ENCODE data around the gene PDS5B.
A peak's percentile ranks its signal among the peaks of the same experiment; 100 is the strongest.
"Not testable (repeated sequence)": the region's sequence is repeated elsewhere in the genome, so short reads cannot be mapped to it uniquely, and the experiment has no call there.

Gene PDS5B

DNA sequence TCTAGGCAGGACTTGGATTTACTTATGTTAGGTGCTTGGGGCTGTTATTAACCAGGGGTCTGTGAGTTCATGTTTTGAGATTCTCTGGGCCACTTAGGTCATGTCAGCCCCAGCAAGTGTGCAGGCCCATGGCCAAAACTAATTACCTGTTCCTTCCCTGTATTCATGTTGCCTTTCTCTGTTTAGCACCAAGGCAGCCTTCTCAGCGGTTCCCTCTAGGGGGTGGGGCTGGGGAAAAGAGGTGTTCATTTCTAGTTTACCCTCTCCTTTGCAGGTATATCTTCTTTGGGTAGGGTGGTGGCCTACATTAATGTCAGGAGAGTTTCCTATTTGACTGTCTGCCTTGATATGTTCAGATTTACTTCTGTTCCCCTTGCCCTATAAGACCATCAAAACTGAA lies 61.7 kb downstream of the PDS5B start:
- DNase-seq (ENCODE audit: low read depth in 1 of 2, low spot score in 1 of 2): no peak

DNA sequence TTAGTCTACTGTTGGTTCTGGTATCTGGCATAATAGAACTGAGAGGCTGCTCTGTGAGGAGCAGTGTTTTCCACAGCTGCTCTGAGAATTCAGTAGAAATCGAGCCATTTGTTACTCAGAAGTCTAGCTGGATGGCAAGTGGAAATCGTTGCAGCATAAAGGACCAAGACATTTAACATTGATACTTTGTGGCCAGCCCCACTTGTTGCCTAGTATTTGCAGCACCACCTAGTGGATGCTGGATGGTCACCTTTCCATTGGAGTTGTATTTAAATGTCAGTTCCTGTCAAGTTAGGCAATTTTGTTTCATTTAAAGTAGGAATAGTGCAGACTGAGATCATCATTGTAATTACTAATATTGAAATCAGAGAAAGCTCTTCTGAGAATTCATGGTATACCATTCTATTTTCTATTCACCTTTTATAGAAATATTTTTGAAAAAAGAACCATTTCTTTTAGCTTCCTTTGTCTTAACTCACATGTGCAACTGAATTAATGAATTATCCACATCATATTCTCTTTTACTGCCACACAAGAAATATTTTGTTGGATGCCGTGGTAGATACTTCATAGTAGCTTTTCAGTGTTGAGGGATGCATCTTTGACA lies 64.6 kb downstream of the PDS5B start:
- peak in 1 of 2 donors; percentile 21 for DNase-seq (ENCODE audit: low read depth in 1 of 2, low spot score in 1 of 2)

DNA sequence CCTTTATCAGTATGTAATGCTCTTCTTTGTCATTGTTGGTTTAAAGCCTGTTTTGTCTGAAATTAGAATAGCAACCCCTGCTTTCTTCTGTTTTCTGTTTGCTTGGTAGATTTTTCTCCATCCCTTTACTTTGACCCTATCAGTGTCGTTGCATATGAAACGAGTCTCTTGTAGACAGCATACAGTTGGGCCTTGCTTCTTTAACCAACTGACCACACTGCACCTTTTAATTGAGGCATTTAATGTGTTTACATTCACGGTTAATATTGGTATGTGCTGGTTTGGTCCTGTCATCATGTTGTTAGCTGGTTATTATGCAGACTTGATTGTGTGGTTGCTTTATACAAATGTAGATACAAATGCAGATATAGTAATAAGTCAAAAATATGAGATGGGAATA lies 71.1 kb downstream of the PDS5B start:
- DNase-seq (ENCODE audit: low read depth in 1 of 2, low spot score in 1 of 2): no peak

DNA sequence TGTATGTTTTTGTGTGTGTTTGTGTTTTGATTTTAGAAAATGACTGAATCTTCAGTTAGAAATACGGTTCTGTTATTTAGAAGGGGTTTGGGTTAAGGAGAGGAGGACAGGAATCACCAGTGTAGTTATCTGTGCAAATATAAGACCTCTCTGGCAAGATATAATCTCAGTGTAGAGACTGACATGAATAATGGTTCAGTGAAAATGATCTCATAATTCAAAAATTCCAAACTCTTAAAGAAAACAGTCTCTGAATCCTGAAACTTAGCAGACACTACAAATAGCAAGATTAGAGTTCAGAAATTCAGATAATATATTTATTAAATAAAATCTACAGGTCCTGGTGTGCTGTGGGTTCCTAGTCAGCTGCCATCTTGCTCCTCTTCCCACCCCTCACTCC lies 73.5 kb downstream of the PDS5B start:
- no peak for DNase-seq (ENCODE audit: low read depth in 1 of 2, low spot score in 1 of 2)

DNA sequence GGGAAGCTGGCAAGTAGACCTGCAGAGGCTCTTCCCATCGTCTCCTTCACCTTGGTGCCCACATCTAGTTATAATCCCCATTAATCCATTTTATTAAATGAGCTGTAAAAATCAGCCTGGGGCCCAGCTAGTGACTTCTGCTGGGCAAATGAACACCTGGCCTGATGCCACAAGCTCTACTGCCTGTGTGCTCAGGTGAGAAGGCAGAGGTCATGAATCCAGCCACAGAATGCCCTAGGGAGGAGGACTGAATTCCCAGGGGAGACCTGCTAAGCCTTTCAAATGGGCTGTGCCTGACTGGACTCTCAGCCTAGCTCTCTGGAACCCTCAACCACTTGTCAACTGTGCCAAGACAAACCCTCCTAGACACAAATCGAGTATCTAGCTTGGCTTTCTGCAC lies 74.0 kb downstream of the PDS5B start:
- no peak for DNase-seq (ENCODE audit: low read depth in 1 of 2, low spot score in 1 of 2)

DNA sequence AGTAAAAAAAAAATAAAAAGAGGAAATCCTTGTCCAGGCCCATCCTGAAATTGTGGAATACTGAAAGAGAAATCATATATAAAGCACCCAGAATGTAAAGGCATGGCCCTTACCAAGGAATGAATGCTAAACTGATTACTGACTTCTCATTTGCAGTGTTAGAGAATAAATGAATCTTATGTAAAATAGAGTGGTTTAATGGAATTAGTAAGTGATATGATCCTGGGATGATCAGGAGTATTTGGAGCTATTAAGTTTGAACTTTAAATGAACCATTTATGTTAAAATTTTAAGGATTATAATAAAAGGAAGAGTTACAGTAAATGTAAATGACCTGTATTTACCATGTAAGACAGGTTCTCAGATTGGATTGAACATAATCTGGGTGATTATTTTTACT lies 75.4 kb downstream of the PDS5B start:
- DNase-seq (ENCODE audit: low read depth in 1 of 2, low spot score in 1 of 2): no peak

DNA sequence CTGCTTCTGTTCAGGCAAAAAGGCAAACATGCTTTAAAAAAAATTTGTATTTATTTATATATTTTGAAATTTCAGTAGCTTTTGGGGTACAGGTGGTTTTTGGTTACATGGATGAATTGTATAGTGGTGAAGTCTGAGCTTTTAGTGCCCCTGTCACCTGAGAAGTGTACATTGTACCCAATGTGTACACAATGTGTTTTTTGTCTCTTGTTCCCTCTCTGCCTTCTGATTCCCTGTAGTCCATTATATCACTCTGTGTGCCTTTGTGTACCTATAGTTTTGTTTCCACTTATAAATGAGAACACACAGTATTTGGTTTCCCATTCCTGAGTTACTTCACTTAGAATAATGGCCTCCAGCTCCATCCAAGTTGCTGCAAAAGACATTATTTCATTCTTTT lies 77.4 kb downstream of the PDS5B start:
- DNase-seq (ENCODE audit: low read depth in 1 of 2, low spot score in 1 of 2): no peak

DNA sequence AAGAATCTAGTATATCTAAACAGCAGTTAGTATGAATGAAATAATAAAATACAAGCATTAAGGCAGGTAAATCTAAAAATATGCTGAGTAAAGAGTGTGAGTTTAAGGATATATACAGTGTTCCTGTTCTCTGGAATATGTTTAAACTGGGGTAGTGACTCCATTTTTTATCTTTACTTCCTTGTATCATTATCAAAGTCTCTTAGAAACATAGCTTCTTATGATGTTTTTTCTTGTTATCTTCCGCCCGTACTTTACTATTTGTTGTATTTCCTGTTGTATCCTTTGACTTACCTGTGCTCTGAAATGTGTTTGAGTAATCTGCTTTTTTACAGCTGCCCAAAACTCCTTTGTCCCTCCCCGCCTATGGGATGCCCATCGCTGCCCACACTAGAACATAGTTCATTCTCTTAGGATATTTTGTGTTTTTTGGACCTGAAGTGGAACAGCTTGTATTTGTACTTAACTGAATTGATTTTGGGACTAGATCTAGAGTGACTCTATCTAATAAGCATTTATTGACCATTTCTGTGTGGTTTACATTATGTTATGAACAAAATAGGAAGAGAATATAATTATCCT lies 80.8 kb downstream of the PDS5B start:
- no peak for DNase-seq (ENCODE audit: low read depth in 1 of 2, low spot score in 1 of 2)

DNA sequence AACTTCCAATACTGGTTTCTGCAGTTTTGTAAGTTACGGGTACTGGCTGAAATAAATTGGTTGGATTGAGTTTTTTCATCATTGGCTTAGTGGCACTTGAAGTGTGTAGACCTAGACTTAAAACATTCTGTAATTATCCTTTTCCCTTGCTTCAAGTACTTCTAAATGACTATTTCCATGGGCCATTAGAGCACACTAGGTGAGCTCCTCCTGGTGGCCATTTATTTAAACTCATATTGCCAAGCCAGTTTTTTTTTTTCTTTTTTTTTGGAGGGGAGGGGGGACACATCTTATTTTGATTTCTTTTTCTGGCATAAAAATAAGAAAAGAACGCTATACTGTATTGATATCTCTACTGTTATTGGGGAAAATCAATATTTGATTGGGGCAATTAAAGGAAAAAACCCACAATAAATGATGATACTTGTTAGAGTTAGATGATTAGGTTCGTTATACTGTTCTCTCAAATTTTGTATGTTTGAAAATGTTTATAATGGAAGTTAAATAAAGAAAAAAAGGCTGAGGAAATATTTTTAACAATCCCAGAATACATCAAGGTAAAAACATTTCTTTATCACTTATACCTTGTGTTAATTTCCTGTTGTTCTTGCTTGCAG lies 82.9 kb downstream of the PDS5B start:
- no peak for DNase-seq (ENCODE audit: low read depth in 1 of 2, low spot score in 1 of 2)

DNA sequence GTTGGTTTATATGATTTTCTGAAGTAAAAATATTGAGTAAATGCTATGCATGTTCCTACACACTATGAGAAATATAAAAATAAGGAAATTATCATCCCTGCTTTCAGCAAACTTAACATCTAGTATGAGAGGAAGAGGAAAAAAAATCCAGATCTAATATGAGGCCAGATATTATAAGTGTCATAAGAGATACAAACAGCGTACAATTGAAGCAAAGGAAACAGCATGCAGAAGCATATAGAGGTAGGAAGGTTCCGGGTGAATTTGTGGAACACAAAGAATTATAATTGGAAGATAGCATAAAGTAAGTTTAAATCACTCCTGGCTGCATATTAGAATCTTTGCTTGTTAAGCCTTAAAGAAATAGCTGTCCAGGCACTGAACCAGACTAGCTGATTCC lies 88.3 kb downstream of the PDS5B start:
- no peak for DNase-seq (ENCODE audit: low read depth in 1 of 2, low spot score in 1 of 2)

DNA sequence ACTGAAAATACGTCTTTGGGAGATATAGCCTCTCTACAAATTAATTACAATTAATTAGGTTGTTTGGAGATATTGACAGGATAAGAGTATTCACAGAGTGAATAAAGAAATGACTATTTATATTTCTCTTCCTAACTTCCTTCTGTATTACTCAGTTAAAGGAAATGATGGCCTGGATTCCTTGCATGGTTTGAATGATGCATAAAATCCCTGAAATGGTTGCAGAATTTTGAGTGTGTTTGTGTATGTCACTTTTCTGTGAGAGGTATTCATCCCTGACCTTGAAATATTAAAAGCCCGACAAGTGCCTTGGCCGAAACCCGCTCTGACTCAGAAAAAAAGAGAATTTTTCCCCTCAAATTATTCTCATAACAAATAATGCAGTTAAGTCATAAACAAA lies 90.0 kb downstream of the PDS5B start:
- no peak for DNase-seq (ENCODE audit: low read depth in 1 of 2, low spot score in 1 of 2)

DNA sequence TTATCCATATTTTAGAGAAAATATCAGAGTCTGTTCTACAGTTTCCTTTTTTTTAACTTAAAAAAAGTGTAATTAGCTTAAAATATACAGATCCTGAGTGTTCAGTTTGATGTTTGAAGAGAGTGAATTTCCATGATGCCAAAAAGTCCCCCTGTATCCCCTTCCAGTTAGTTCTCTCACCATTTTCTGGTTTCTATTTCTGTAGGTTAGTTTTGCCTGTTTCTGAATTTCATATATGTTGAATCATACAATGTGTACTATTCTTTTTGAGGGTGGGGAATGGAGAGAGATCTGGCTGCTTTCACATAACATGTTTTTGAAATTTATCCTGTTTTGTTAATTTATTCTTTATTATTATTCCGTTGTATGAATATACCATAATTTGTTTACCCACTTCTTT lies 95.9 kb downstream of the PDS5B start:
- no peak for DNase-seq (ENCODE audit: low read depth in 1 of 2, low spot score in 1 of 2)

DNA sequence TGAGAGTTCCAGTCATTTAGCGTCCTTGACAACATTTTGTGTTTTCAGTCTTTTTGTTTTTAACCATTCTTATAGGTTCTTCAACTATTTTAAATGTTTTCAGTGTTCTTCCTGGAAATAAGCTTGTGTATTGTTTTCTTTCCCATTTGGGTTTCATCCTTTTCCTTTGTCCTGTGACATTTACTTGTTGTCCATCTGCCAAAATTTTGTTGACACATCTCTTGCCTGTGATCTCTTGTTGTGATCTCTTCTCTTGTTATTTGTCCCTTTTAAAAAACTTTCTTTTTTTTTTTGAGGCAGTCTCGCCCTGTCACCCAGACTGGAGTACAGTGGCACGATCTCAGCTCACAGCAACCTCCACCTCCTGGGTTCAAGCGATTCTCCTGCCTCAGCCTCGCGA lies 96.5 kb downstream of the PDS5B start:
- DNase-seq (ENCODE audit: low read depth in 1 of 2, low spot score in 1 of 2): no peak

DNA sequence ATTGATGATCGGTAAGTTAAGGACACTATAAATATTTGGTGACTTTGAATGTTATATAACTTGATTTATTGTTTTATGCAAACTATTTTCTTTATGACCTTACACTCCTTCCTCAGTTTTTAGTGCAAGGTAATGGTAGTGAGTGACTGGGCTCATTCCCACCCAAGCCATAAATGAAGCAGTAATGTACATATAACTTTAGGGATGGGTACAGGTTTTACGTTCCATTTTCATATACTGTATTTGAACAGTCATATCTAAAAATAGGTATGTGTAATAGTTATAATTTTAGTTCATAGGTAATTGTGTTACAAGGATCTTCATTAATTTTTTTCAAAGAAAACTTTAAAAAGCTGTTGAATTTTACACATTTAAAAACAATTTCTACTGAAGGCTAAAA lies 101.0 kb downstream of the PDS5B start:
- no peak for DNase-seq (ENCODE audit: low read depth in 1 of 2, low spot score in 1 of 2)

DNA sequence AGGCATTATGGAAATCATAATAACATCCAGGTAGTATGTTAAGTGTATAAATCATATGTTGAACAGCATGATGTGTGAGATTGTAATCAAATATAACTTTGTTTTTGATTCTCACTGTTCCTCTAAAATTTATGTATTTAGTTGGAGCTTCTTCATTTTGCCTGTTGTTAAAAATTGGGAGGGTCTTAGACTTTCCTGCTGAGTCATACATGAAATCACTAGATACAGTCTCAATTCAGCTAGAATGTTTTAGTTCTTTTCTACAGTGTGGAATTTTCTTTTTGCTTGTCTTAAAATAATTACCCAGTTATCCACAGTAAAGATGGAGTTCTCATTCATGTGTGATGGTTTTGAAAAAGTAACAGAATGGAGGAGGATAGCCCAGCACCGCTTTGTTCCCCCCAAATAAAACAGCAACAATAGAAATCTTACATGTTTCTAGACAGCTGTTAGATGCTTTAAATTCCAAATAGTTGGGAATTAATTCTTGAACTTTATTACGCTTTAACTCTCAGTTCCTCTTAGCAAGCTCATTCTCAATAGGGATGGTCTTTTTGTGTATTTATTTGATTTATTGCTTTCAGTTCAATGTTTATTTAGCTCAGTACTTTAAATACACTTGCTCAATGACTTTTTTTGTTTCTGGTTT lies 109.5 kb downstream of the PDS5B start:
- DNase-seq (ENCODE audit: low read depth in 1 of 2, low spot score in 1 of 2): no peak

DNA sequence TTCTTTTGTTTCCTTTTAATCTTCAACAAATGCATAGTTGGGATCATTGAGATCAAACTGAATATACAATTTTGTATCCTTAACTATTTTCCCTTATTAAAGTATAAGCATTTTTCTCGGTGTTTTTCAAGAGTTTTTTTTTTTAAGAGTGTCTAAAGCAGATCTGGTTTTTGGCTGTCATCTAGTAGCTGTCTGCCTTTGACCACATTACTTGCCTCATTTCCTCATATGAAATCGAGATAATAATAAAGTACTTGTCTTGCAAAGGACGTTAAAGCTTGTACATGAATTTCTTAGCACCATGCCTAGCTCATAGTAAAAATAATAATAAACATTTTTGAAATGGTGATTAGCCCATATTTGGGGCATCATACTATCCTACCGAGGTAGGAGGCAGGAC lies 121.2 kb downstream of the PDS5B start:
- DNase-seq (ENCODE audit: low read depth in 1 of 2, low spot score in 1 of 2): no peak

DNA sequence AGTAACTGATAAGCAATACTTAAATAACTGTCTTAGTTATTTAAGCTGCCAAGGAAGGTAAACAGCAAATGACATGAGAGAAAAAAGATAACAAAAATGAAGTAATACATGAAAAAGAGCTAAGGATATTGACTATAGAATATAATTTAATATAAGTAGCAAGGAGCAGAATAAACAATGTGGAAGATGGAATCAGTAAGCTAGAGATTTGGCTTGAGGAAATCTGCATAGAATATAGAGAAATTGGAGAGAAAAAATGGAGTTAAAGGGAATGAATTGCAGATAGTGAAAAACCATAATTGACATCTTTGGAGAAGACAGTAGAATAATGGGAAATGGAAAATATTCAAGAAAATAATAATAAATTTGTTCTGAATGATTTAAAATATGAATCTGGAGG lies 127.1 kb downstream of the PDS5B start:
- DNase-seq (ENCODE audit: low read depth in 1 of 2, low spot score in 1 of 2): no peak

DNA sequence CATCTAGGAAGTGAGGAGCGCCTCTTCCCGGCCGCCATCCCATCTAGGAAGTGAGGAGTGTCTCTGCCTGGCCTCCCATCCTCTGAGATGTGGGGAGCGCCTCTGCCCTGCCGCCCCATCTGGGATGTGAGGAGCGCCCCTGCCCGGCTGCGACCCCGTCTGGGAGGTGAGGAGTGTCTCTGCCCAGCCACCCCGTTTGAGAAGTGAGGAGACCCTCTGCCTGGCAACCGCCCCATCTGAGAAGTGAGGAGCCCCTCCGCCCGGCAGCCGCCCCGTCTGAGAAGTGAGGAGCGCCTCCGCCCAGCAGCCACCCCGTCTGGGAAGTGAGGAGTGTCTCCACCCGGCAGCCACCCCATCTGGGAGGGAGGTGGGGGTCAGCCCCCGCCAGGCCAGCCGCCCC lies 129.9 kb downstream of the PDS5B start:
- DNase-seq (ENCODE audit: low read depth in 1 of 2, low spot score in 1 of 2): not testable (repeated sequence)

DNA sequence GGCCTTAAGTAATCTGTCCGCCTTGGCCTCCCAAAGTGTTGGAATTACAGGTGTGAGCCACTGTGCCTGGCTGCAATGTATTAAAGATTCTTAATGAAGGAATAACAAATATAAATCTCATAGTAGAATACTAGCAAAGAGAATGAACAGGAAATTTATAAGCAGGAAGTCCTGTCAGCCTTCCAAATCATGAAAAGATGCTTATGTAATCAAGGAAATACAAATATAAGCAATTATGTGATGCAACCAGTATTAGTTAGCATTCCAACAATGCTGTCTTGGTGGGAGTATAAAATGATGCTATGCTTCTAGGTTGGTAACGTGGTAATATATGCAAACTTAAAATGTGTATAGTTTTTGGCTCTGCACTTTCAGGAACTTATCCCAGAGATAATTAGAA lies 133.8 kb downstream of the PDS5B start:
- no peak for DNase-seq (ENCODE audit: low read depth in 1 of 2, low spot score in 1 of 2)

DNA sequence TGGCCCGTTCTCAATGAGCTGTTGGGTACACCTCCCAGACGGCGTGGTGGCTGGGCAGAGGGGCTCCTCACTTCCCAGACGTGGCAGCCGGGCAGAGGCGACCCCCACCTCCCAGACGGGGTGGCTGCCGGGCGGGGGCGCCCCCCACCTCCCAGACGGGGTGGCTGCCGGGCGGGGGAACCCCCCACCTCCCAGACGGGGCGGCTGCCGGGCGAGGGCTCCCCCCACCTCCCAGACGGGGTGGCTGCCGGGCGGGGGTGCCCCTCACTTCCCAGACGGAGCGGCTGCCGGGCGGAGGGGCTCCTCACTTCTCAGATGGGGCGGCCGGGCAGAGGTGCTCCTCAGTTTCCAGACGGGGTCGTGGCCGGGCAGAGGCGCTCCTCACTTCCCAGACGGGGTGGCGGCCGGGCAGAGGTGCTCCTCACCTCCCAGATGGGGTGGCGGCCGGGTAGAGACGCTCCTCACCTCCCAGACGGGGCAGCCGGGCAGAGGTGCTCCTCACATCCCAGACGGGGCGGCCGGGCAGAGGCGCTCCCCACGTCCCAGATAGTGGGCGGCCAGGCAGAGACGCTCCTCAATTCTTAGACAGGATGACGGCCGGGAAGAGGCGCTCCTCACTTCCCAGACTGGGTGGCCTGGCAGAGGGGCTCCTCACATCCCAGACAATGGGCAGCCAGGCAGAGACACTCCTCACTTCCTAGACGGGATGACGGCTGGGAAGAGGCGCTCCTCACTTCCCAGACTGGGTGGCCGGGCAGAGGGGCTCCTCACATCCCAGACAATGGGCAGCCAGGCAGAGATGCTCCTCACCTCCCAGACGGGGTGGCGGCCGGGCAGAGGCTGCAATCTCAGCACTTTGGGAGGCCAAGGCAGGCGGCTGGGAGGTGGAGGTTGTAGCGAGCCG lies 135.1 kb downstream of the PDS5B start:
- DNase-seq (ENCODE audit: low read depth in 1 of 2, low spot score in 1 of 2): not testable (repeated sequence)

DNA sequence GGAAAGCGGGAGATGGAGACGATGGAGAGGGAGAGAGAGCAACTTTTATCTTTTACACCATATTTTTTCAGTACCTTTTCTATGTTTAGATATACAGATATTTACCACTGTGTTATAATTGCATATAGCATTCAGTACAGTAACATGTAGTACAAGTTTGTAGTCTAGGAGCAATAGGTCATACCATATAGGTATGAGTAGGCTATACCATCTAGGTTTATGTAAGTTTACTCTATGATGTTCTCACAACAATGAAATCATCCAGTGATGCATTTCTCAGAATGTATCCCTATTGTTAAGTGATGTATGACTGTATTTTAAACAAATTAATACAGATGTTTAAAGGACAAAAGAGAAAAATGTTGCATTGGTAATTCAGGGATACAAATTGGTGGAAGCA lies 136.1 kb downstream of the PDS5B start:
- DNase-seq (ENCODE audit: low read depth in 1 of 2, low spot score in 1 of 2): no peak

DNA sequence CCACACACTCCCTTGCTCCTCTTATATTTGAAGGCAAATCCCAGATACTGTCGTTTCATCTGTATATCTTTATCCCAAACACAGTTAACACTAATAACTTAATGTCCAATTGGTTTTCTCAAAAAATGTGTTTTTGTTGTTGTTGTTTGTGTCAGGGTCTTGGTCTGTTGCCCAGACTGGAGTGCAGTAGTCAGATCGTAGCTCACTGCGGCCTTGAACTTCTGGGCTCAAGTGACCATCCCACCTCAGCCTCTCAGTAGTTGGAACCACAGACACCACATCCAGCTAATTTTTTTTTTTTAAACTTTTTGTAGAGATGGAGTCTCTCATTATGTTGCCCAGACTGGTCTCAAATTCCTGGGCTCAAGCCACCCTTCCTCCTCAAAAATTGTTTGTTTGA lies 137.7 kb downstream of the PDS5B start:
- DNase-seq (ENCODE audit: low read depth in 1 of 2, low spot score in 1 of 2): no peak

All from activated T-helper 1 cell treated with anti-CD3 and anti-CD28 coated beads, Interleukin-2, amount 50 U/mL, for 16 hours (primary cell).